ENCODE measurements around the gene TRAF2. TPM values are rescaled to one million over a fixed set of nuclear protein-coding genes. Genes with fewer than 3 reads are reported as not detected.

TRAF2 gene
- total RNA-seq, 1 donor: 7.9 TPM

DNA sequence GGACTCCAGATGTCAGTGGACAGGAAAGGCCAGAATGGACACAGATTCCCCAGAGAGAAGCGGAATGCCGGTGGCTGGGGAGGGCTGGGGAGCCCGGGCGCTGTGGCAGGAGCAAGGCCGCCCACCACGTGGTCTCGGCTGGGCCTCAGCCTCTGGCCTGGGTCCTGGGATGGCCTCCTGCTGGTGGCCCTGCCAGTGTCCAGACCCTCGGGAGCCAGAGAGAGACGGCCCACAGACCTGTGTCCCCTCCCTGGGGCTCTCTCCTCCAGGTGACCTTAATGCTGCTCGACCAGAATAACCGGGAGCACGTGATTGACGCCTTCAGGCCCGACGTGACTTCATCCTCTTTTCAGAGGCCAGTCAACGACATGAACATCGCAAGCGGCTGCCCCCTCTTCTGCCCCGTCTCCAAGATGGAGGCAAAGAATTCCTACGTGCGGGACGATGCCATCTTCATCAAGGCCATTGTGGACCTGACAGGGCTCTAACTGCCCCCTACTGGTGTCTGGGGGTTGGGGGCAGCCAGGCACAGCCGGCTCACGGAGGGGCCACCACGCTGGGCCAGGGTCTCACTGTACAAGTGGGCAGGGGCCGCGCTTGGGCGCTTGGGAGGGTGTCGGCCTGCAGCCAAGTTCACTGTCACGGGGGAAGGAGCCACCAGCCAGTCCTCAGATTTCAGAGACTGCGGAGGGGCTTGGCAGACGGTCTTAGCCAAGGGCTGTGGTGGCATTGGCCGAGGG is 39.3 kb downstream of the TRAF2 start:
- DNase-seq (ENCODE audit: low read depth): no peak
- no peak overlapping the region for H3K4me3 ChIP-seq (ENCODE audit: low read depth, low read length)
- TF ChIP-seq, protein P1, sequence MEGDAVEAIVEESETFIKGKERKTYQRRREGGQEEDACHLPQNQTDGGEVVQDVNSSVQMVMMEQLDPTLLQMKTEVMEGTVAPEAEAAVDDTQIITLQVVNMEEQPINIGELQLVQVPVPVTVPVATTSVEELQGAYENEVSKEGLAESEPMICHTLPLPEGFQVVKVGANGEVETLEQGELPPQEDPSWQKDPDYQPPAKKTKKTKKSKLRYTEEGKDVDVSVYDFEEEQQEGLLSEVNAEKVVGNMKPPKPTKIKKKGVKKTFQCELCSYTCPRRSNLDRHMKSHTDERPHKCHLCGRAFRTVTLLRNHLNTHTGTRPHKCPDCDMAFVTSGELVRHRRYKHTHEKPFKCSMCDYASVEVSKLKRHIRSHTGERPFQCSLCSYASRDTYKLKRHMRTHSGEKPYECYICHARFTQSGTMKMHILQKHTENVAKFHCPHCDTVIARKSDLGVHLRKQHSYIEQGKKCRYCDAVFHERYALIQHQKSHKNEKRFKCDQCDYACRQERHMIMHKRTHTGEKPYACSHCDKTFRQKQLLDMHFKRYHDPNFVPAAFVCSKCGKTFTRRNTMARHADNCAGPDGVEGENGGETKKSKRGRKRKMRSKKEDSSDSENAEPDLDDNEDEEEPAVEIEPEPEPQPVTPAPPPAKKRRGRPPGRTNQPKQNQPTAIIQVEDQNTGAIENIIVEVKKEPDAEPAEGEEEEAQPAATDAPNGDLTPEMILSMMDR (IDR thresholded peaks at IDR 0.05; ENCODE audit: insufficient read depth, low read length): no peak

DNA sequence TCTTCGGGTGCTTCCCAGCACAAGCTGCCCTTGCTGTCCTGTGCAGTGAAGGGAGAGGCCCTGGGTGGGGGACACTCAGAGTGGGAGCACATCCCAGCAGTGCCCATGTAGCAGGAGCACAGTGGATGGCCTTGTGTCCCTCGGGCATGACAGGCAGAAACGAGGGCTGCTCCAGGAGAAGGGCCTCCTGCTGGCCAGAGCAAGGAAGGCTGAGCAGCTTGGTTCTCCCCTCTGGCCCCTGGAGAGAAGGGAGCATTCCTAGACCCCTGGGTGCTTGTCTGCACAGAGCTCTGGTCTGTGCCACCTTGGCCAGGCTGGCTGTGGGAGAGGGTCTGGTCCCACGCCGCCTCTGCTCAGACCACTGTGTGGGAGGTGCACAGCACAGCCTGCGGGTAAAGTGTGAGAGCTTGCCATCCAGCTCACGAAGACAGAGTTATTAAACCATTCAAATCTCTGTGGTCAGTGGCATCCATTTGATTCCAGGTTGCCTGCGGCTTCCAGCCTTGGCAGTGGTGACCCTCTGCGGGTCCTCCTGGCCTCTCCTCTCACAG is 39.9 kb downstream of the TRAF2 start:
- no peak overlapping the region for H3K4me3 ChIP-seq (ENCODE audit: low read depth, low read length)
- TF ChIP-seq, protein P1 (IDR thresholded peaks at IDR 0.05; ENCODE audit: insufficient read depth, low read length): no peak
- DNase-seq (ENCODE audit: low read depth): no peak

DNA sequence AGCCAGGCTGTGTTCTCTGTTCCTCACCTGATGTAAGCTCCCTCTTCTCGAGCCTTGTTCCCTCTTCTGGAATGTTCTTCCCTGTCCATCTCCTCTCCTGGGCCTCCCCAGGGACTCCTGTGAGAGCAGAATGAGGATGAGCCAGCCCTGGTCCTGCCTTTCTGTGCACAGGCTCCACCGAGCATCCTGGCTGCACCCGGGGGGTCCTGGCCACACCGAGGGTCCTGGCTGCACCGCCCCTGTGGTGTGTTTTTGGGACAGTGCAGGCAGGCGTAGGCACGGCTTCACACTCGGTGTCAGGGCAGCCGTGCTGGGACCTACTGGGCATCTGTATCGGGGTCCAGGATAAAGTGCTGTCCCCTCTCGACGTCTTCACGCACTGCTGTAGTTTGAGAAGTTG is 40.4 kb downstream of the TRAF2 start:
- H3K4me3 ChIP-seq (ENCODE audit: low read depth, low read length): no peak overlapping the region
- TF ChIP-seq, protein P1 (IDR thresholded peaks at IDR 0.05; ENCODE audit: insufficient read depth, low read length): no peak
- DNase-seq (ENCODE audit: low read depth): no peak

DNA sequence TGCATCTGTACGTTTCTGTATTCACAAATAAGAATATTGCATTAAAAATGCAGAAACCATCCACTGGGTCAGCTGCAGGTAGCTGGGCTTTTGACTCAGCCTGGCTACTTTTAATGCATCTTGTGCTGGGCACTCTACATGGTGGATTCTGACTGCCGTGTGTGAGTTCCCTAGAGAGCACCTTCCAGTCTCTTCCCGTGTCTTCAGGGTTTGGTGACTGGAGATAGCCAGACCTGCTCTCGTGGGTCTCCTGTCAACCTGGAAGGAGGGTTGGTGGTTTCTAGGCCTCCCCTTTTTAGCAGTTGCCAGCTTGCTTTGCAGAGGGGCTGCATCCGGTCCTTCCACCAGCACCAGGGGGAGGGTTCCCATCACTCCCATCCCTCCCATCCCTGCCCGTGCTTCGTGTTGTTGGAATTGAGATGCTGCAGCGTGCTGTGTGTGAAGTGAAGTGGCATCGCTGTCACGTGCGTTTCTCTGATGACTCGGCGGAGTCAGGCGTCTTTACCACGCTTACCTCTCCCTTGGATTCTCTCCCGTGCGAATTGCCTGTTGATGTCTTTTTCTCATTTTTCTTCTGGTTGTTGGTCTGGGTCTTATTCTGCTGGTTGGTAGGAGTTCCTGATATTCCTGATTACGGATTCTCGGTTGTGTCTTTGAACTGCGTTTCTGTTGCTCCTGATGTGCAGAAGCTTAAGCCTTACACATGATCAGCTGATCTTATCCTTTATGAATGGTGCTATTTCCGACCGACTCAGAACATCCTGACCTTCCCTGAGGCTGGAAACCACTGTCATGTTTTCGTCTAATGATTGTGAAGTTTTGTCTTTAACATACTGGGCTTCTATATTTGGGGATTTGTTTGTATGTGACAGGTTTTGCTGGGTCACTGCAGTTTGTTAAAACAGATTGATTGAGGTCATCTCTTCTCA is 41.3 kb downstream of the TRAF2 start:
- DNase-seq (ENCODE audit: low read depth): no peak
- TF ChIP-seq, protein P1 (IDR thresholded peaks at IDR 0.05; ENCODE audit: insufficient read depth, low read length): no peak
- no peak overlapping the region for H3K4me3 ChIP-seq (ENCODE audit: low read depth, low read length)

DNA sequence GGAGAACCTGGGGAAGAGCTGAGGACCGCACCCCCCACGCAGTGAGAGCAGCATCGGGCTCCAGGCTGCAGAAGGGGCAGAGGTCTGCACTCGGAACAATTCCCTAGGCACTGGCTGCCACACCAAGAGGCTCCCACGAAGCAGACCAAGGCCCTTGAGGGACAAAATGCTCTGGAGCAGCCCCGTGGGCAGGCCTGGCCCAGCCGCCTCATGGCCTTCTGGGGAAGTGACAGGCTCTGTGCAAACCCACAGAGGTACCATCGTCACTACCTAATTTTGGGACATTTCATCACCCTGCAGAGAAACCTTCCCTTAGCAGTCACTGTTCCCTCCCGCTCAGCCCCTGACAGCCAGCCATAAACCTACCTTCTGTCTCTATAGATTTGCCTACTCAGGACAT is 42.3 kb downstream of the TRAF2 start:
- TF ChIP-seq, protein P1 (IDR thresholded peaks at IDR 0.05; ENCODE audit: insufficient read depth, low read length): no peak
- no peak overlapping the region for H3K4me3 ChIP-seq (ENCODE audit: low read depth, low read length)
- no peak for DNase-seq (ENCODE audit: low read depth)

DNA sequence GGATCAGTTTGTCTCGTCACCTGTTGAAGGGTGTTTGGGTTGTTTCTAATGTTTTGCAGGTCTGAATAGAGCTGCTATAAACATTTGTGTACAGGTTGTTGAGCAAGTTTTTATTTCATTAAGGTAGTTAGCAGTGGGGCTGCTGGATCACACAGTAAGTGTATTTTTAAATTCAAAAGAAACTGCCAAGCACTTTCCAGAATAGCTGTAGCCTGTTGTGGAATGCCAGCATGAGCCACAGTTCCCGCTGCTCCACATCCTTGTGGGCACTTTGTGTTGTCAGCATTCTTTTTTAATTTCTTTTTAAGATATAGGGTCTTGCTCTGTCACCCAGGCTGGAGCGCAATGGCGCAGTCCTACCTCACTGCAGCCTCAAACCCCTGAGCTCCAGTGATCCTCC is 43.7 kb downstream of the TRAF2 start:
- TF ChIP-seq, protein P1 (IDR thresholded peaks at IDR 0.05; ENCODE audit: insufficient read depth, low read length): no peak
- no peak for DNase-seq (ENCODE audit: low read depth)
- H3K4me3 ChIP-seq (ENCODE audit: low read depth, low read length): no peak overlapping the region
